Muscle layer of duodenum (tissue), 2 donors: ENCODE data around the gene CACNA2D3.

Experiments used
- H3K27ac ChIP-seq: one replicate; pipeline ENCODE4 v1.7.0; 2013; ENCODE audit warnings: mild to moderate bottlenecking, low read length
- H3K27me3 ChIP-seq: one replicate; pipeline ENCODE4 v1.7.0; 2013; ENCODE audit warnings: low read depth, mild to moderate bottlenecking, control low read depth, low read length
- H3K36me3 ChIP-seq, 2 donors: one replicate each; pipeline ENCODE4 v1.7.0; 2013; ENCODE audit warnings: low read length in 2 of 2, control low read depth in 1 of 2, mild to moderate bottlenecking in 1 of 2; ENCODE audit not compliant: insufficient read depth in 2 of 2, control insufficient read depth in 1 of 2
- H3K4me1 ChIP-seq, 2 donors: one replicate each; pipeline ENCODE4 v1.7.0; 2013; ENCODE audit warnings: low read length in 2 of 2, mild to moderate bottlenecking in 2 of 2, control low read depth in 1 of 2, moderate library complexity in 1 of 2; ENCODE audit not compliant: insufficient read depth in 2 of 2, control insufficient read depth in 1 of 2
- H3K4me3 ChIP-seq, 2 donors: one replicate each; pipeline ENCODE4 v1.7.0; 2013; ENCODE audit warnings: low read length in 2 of 2, low read depth in 1 of 2, mild to moderate bottlenecking in 1 of 2
- H3K9me3 ChIP-seq, 2 donors: one replicate each; pipeline ENCODE4 v1.7.0; 2013; ENCODE audit warnings: low read length in 2 of 2, control low read depth in 1 of 2, mild to moderate bottlenecking in 1 of 2; ENCODE audit not compliant: control insufficient read depth in 1 of 2
- donor health status: healthy.

CACNA2D3 gene

GRCh38 chr3:54941690-54942362, 819.5 kb downstream of the CACNA2D3 start:
- Histone ChIP-seq H3K36me3 (no peaks in the 10 kb centered on the region), H3K27me3 (no peaks in the 10 kb centered on the region), H3K4me3 (no peak overlapping the region), H3K4me1 (no peaks in the 10 kb centered on the region), H3K9me3 (no peaks in the 10 kb centered on the region), H3K27ac (no peak overlapping the region)

DNA sequence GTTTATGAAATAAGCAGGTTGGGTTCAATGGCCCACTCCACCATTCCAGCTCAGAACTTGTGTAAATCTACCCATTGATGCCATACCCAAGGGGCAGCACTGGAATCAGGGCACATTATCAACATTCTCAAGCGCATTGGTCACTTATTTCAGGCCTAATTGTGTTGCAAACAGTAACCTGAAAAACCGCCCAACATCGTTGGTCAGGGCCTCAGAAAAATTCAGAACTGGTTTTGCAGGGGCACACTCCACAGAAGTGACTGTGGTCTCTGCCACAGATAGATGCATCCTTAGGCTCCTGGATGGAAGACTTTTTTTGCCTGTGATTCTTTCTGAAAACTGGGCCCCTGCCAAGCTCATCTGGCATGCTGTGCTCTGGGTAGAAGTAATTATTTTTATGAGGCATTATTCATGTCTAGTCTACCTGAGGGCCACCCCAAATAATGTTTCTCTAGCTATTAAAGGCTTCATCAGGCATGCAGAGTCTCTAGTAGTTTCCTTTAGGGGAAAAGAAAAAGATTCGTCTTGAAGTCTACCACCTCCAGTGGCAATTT, 827.2 kb downstream of the CACNA2D3 start:
- no peaks in the 10 kb centered on the region for H3K36me3 ChIP-seq
- no peaks in the 10 kb centered on the region for H3K9me3 ChIP-seq
- H3K27me3 ChIP-seq: no peaks in the 10 kb centered on the region
- H3K4me3 ChIP-seq: no peak overlapping the region
- H3K4me1 ChIP-seq: peaks cover 0 to 15% of the 10 kb centered on the region in 2 donors
- H3K27ac ChIP-seq: no peak overlapping the region

DNA sequence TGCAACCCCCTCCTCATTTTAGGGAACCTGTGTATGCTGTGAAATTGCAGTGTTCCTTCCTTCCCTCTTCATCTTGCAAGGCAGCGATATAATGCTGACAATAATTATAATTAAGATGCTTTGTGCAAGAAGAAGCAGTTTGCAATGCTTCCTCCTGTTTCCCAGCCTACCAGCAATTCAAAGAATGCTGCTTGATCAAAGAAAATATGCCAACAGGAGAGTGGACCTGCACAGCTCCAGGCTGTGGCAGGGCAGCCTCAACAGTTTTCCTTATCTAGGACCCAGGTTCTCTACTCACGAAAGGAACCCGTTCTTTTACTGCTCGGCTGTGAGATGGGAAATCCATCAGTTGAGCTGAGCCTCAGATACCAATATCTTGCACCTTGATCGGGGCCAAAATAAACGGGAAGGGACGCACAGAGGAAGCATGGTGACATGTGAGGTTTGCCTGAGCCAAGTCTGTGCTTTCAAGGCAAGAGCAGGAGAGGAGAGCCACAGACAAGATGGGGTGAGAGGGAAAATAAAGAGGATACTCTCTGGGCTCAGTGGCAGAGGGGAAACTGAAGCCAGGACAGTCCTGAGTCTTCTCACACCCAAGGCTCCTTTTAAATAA, 828.1 kb downstream of the CACNA2D3 start:
- peaks cover 0 to 15% of the 10 kb centered on the region in 2 donors for H3K4me1 ChIP-seq
- no peaks in the 10 kb centered on the region for H3K9me3 ChIP-seq
- H3K4me3 ChIP-seq: no peak overlapping the region

GRCh38 chr3:54951405-54951804, 829.1 kb downstream of the CACNA2D3 start:
- Histone ChIP-seq H3K4me1 (peaks cover 0 to 15% of the 10 kb centered on the region in 2 donors), H3K4me3 (no peak overlapping the region), H3K9me3 (no peaks in the 10 kb centered on the region), H3K27me3 (no peaks in the 10 kb centered on the region), H3K27ac (no peak overlapping the region), H3K36me3 (no peaks in the 10 kb centered on the region)

More for the DNA sequence above, 828.1 kb downstream of the CACNA2D3 start:
- no peaks in the 10 kb centered on the region for H3K27me3 ChIP-seq
- no peaks in the 10 kb centered on the region for H3K36me3 ChIP-seq
- no peak overlapping the region for H3K27ac ChIP-seq

DNA sequence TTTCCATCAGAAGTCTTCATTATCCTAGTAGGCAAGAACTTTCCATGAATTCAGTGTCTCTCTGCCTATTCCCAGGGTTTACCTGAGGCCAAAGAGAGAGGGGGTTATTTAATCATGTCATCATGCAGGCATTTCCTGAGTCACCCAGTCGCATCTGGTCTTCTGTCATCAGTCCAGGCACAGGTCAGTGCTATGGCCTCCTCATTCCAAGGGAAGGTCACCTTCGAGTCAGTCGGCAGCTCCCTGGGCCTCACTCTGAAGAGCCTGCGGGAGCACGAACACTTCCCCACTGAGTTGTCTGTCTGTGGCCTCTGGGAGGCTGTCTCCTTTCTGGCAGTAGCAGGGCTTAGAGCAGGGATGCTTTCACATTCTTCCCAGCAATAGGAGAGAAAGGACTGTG, 831.7 kb downstream of the CACNA2D3 start:
- no peak overlapping the region for H3K4me3 ChIP-seq
- no peaks in the 10 kb centered on the region for H3K36me3 ChIP-seq
- no peak overlapping the region for H3K27ac ChIP-seq
- no peaks in the 10 kb centered on the region for H3K9me3 ChIP-seq
- H3K27me3 ChIP-seq: no peaks in the 10 kb centered on the region
- H3K4me1 ChIP-seq: peaks cover 0 to 15% of the 10 kb centered on the region in 2 donors

DNA sequence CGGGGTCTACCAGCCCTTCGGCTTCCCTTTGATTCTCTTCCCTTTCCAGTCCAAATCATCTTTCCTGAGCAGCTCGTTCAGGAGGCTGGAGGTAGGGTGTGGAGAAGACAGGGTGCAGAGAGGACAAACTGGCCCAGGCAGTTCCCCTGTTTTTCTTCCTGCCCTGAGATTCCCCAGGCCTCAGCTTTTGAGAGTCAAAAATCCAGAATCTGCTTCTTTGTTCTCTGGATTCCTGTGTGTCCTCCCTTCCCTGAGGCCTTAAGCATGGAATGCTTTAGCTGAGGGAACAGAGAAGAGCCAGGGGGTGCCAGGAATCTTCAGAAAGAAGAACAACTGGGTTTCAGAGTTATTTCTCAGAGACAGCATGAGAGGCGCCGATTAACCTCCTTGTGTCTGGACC, 832.2 kb downstream of the CACNA2D3 start:
- Histone ChIP-seq H3K27ac (no peak overlapping the region), H3K4me3 (no peak overlapping the region), H3K9me3 (no peaks in the 10 kb centered on the region), H3K36me3 (no peaks in the 10 kb centered on the region), H3K27me3 (no peaks in the 10 kb centered on the region), H3K4me1 (peaks cover 0 to 14% of the 10 kb centered on the region in 2 donors)

DNA sequence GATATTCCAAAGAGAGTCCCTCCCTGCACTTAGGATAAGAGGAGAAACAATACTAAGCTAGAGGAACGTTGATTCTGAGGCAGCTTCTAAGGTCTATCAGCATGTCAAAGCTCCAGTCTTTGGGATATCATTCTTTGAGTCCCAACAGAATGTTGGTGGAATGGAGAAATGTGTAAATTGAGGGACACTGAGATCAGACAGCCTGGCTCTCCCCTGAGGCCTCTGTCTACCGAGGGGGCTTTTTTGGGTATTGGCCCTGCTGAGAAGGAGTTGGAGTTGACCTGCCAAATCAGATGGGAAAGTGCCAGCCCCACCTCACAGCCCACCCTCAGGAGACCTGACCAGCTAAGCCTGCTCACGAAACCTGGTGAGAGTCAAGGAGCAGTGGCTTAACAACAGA, 833.1 kb downstream of the CACNA2D3 start:
- Histone ChIP-seq H3K27ac (no peak overlapping the region), H3K4me1 (peaks cover 0 to 4% of the 10 kb centered on the region in 2 donors), H3K36me3 (no peaks in the 10 kb centered on the region), H3K9me3 (no peaks in the 10 kb centered on the region), H3K27me3 (no peaks in the 10 kb centered on the region), H3K4me3 (no peak overlapping the region)

DNA sequence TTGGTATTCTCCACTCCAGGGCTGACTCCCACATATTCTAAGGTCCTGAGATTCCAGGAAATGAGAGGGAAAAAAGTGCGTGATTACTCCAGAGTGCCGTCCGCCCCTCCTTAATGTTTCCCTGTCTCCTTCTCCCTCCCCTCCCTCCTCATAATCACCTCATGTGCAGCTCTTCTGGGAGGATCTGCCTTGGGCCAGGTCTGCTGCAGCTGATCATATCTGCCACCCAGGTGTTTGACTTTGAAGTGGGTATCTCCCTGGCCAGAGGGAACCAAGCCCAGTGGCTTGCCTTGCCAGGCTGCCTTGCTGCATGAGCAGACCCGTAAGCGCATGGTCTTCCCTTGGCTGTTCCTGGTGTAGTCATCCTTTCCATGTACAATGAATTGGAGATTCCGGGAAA, 833.6 kb downstream of the CACNA2D3 start:
- no peaks in the 10 kb centered on the region for H3K27me3 ChIP-seq
- H3K4me3 ChIP-seq: no peak overlapping the region
- no peaks in the 10 kb centered on the region for H3K36me3 ChIP-seq
- no peaks in the 10 kb centered on the region for H3K4me1 ChIP-seq
- H3K27ac ChIP-seq: no peak overlapping the region
- H3K9me3 ChIP-seq: no peaks in the 10 kb centered on the region

DNA sequence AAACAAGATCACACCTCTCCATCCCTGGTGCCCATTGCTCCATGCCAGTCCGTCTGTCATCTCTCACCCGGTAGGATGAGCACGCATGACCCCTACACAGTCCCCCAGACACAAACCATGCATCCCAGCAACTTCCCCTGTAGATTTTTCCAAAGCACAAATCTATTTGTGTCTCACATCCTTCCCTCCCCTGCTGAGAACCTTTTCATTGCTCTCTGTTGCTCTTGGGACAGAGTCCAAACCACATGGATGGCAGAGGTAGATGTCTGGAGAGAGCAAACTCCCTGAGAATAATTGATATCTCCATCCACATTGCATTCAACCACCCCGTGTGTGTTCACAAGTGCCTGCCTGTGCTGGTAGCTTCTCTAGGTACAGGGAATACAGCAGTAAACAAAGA, 835.4 kb downstream of the CACNA2D3 start:
- no peaks in the 10 kb centered on the region for H3K4me1 ChIP-seq
- no peaks in the 10 kb centered on the region for H3K9me3 ChIP-seq
- no peak overlapping the region for H3K27ac ChIP-seq
- no peak overlapping the region for H3K4me3 ChIP-seq
- H3K27me3 ChIP-seq: no peaks in the 10 kb centered on the region
- no peaks in the 10 kb centered on the region for H3K36me3 ChIP-seq

DNA sequence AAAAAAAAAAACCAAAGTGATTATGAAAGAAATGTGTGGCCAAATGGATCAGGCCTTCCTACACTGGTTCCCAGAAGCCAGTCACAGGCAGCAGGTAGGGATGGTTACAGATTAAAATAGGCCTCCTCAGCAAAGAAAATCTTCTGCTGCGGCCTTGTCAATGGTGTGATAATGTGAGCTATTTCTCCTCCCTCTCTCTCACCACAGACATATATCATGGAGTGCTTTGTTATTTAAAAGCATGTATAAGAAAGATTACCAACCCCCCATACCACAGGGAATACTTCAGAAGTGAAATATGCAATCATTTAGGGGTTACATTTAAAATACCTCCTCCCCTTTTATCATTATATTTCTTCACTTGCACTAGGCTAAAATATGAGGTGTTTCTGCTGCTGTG, 837.7 kb downstream of the CACNA2D3 start:
- Histone ChIP-seq H3K27ac (no peak overlapping the region), H3K36me3 (no peaks in the 10 kb centered on the region), H3K4me3 (no peak overlapping the region), H3K27me3 (no peaks in the 10 kb centered on the region), H3K4me1 (no peaks in the 10 kb centered on the region), H3K9me3 (no peaks in the 10 kb centered on the region)

GRCh38 chr3:54960701-54961100, 838.3 kb downstream of the CACNA2D3 start:
- H3K27me3 ChIP-seq: no peaks in the 10 kb centered on the region

More at GRCh38 chr3:54960701-54961100, 838.3 kb downstream of the CACNA2D3 start:
- no peaks in the 10 kb centered on the region for H3K36me3 ChIP-seq
- no peaks in the 10 kb centered on the region for H3K4me1 ChIP-seq
- H3K27ac ChIP-seq: no peak overlapping the region
- H3K9me3 ChIP-seq: no peaks in the 10 kb centered on the region
- no peak overlapping the region for H3K4me3 ChIP-seq
